Psoas muscle (tissue), 7 donors: ENCODE data around the gene YIPF1. TPM values are rescaled to one million over a fixed set of nuclear protein-coding genes. Genes with fewer than 3 reads are reported as not detected.

Source experiments
- polyA plus RNA-seq, 3 donors: library from polyadenylated mRNA; stranded (reverse); fragments of 200-250 nt; gene quantifications; one replicate each; pipeline ENCODE4 v1.2.3, GENCODE V29; 2013
- total RNA-seq, 4 donors: library from RNA; stranded (reverse); fragmentation: NEBNext Ultra II Directional in 2 of 4; extraction: Animal tissue kit (Norgen Biotek cat#: 25700) in 2 of 4; gene quantifications; one replicate each; pipeline versions ENCODE4 v1.2.1 to v1.2.4, GENCODE V29; 2021 to 2023
- donor health status: healthy with polysubstance abuse.
- donor health status: DM: no; HTN: no; CAD: no; lungs with moderate emphysema.
- donor health status: Bipolar disorder and iron deficiency.
- donor health status: healthy.
- donor health status: DM: no; HTN: no; CAD: no.
- donor health status: DM: no; HTN: no; CAD: no.
- donor health status: DM: yes; HTN: yes; CAD: no.

The YIPF1 gene
- total and polyA plus RNA-seq, 7 donors: 11.8 to 54.1 (median 23.1) TPM

Other genes starting within 250 kb of the YIPF1 start
- under 1 TPM; 0.11 to 0.40 (median 0.14) TPM for gene GLIS1, start 150.6 kb downstream of the YIPF1 start, total RNA-seq
- under 1 TPM; 0.03 to 0.35 (median 0.21) TPM for gene GLIS1, start 150.6 kb downstream of the YIPF1 start, polyA plus RNA-seq
- gene NDC1, start 51.5 kb downstream of the YIPF1 start, total RNA-seq: 1 to 10 TPM; 3.0 to 7.5 (median 4.8) TPM
- gene NDC1, start 51.5 kb downstream of the YIPF1 start, polyA plus RNA-seq: 10 to 100 TPM in 1 of 3 donors, 1 to 10 TPM in 2; 4.3 to 12.1 (median 9.2) TPM
- not detected for gene DIO1, start 4.4 kb upstream of the YIPF1 start, total RNA-seq
- gene DIO1, start 4.4 kb upstream of the YIPF1 start, polyA plus RNA-seq: not detected
- 1 to 10 TPM; 4.9 to 5.8 (median 5.5) TPM for gene IFT25, start 55.9 kb upstream of the YIPF1 start, total RNA-seq
- gene IFT25, start 55.9 kb upstream of the YIPF1 start, polyA plus RNA-seq: 10 to 100 TPM in 1 of 3 donors, 1 to 10 TPM in 2; 4.6 to 10.3 (median 5.3) TPM
- gene LRRC42, start 56.6 kb upstream of the YIPF1 start, total RNA-seq: 10 to 100 TPM; 10.0 to 16.9 (median 11.9) TPM
- 10 to 100 TPM; 11.0 to 14.7 (median 14.0) TPM for gene LRRC42, start 56.6 kb upstream of the YIPF1 start, polyA plus RNA-seq
- gene LDLRAD1, start 128.4 kb upstream of the YIPF1 start, total RNA-seq: not detected
- not detected for gene LDLRAD1, start 128.4 kb upstream of the YIPF1 start, polyA plus RNA-seq
- 100 to 1,000 TPM; 166 to 216 (median 182) TPM for gene TMEM59, start 163.4 kb upstream of the YIPF1 start, total RNA-seq
- gene TMEM59, start 163.4 kb upstream of the YIPF1 start, polyA plus RNA-seq: 100 to 1,000 TPM; 123 to 240 (median 140) TPM
- gene TCEANC2, start 163.8 kb upstream of the YIPF1 start, total RNA-seq: 10 to 100 TPM in 1 of 4 donors, 1 to 10 TPM in 3; 5.5 to 10.4 (median 6.6) TPM
- 1 to 10 TPM; 2.3 to 9.5 (median 2.4) TPM for gene TCEANC2, start 163.8 kb upstream of the YIPF1 start, polyA plus RNA-seq